Mesenchymal stem cell (in vitro differentiated cells and primary cell): ENCODE data around the gene SH3PXD2A.
A peak's percentile ranks its signal among the peaks of the same experiment; 100 is the strongest.

Experiments
- DNase-seq: peaks from one replicate; pipeline ENCODE4 v3.0.0-alpha.2; 2013
- H2AFZ ChIP-seq: one replicate; pipeline ENCODE4 v1.6.1; 2013; ENCODE audit warnings: low read depth, mild to moderate bottlenecking, control low read depth, inconsistent platforms, low read length, moderate library complexity
- H2AK5ac ChIP-seq: 2 replicates; pipeline ENCODE4 v1.6.1; 2013; ENCODE audit warnings: low read length, moderate library complexity, mild to moderate bottlenecking, inconsistent platforms; ENCODE audit not compliant: severe bottlenecking
- H2BK120ac ChIP-seq: one replicate; pipeline ENCODE4 v1.6.1; 2013; ENCODE audit warnings: low read depth, mild to moderate bottlenecking, inconsistent platforms, low read length, moderate library complexity
- H2BK12ac ChIP-seq, 2 experiments: one replicate each; pipeline ENCODE4 v1.6.1; 2013; ENCODE audit warnings: inconsistent platforms in 2 of 2, low read length in 2 of 2, mild to moderate bottlenecking in 2 of 2, moderate library complexity in 2 of 2, control low read depth in 1 of 2
- H2BK15ac ChIP-seq: one replicate; pipeline ENCODE4 v1.6.1; 2013; ENCODE audit warnings: mild to moderate bottlenecking, low read depth, inconsistent platforms; ENCODE audit not compliant: poor library complexity, severe bottlenecking
- H2BK5ac ChIP-seq: 2 replicates; pipeline ENCODE4 v1.6.1; 2013; ENCODE audit warnings: low read depth, mild to moderate bottlenecking, low read length, control low read depth, inconsistent platforms; ENCODE audit not compliant: poor library complexity, severe bottlenecking
- H3K14ac ChIP-seq, 2 experiments: one replicate each; pipeline ENCODE4 v1.6.1; 2013; ENCODE audit warnings: inconsistent platforms in 2 of 2, low read length in 2 of 2, control low read depth in 1 of 2, mild to moderate bottlenecking in 1 of 2, moderate library complexity in 1 of 2
- H3K18ac ChIP-seq, 2 experiments: one replicate each; pipeline ENCODE4 v1.6.1; 2013; ENCODE audit warnings: inconsistent platforms in 2 of 2, low read length in 2 of 2, control low read depth in 1 of 2, low read depth in 1 of 2, mild to moderate bottlenecking in 1 of 2
- H3K23ac ChIP-seq, 2 experiments: one replicate each; pipeline ENCODE4 v1.6.1; 2013; ENCODE audit warnings: inconsistent platforms in 2 of 2, low read length in 2 of 2, mild to moderate bottlenecking in 2 of 2, moderate library complexity in 2 of 2, control low read depth in 1 of 2
- H3K27ac ChIP-seq: 2 replicates; pipeline ENCODE4 v1.5.1; 2013; ENCODE audit warnings: mild to moderate bottlenecking, moderate library complexity, low read length, control low read depth, inconsistent platforms; ENCODE audit not compliant: poor library complexity, severe bottlenecking
- H3K27me3 ChIP-seq, 2 experiments: 2 replicates each; pipeline versions ENCODE4 v1.6.1 to v1.7.0; 2013; ENCODE audit warnings: low read length in 2 of 2, mild to moderate bottlenecking in 2 of 2, moderate library complexity in 2 of 2, control low read depth in 1 of 2, inconsistent platforms in 1 of 2; ENCODE audit not compliant: control insufficient read depth in 1 of 2, insufficient read depth in 1 of 2
- H3K36me3 ChIP-seq, 2 experiments: 2 replicates each; pipeline versions ENCODE4 v1.6.1 to v1.7.0; 2013; ENCODE audit warnings: low read length in 2 of 2, control low read depth in 1 of 2, inconsistent platforms in 1 of 2, low read depth in 1 of 2, mild to moderate bottlenecking in 1 of 2; ENCODE audit not compliant: insufficient read depth in 2 of 2, control insufficient read depth in 1 of 2
- H3K4ac ChIP-seq, 2 experiments: one replicate each; pipeline ENCODE4 v1.6.1; 2013; ENCODE audit warnings: inconsistent platforms in 2 of 2, low read length in 2 of 2, mild to moderate bottlenecking in 2 of 2, moderate library complexity in 2 of 2, control low read depth in 1 of 2, low read depth in 1 of 2
- H3K4me1 ChIP-seq: 2 replicates; pipeline ENCODE4 v1.6.1; 2013; ENCODE audit warnings: low read depth, low read length, control low read depth; ENCODE audit not compliant: control insufficient read depth, insufficient read depth
- H3K4me2 ChIP-seq: 2 replicates; pipeline ENCODE4 v1.6.1; 2013; ENCODE audit warnings: low read length, mild to moderate bottlenecking, inconsistent platforms; ENCODE audit not compliant: poor library complexity, severe bottlenecking
- H3K4me3 ChIP-seq, 2 experiments: 2 replicates each; pipeline versions ENCODE4 v1.5.1 to v1.7.0; 2013; ENCODE audit warnings: low read length in 2 of 2, mild to moderate bottlenecking in 2 of 2, control low read depth in 1 of 2, low read depth in 1 of 2; ENCODE audit not compliant: insufficient read depth in 1 of 2
- H3K79me1 ChIP-seq: replicated peaks from 2 replicates; pipeline ENCODE4 v1.6.1; 2013; ENCODE audit warnings: mild to moderate bottlenecking, control low read depth, low read length, inconsistent platforms; ENCODE audit not compliant: poor library complexity, severe bottlenecking
- H3K9ac ChIP-seq: 2 replicates; pipeline ENCODE4 v1.7.0; 2013; ENCODE audit warnings: mild to moderate bottlenecking, low read length, moderate library complexity
- H3K9me3 ChIP-seq: 2 replicates; pipeline ENCODE4 v1.7.0; 2013; ENCODE audit warnings: mild to moderate bottlenecking, low read length; ENCODE audit not compliant: control insufficient read depth
- H4K8ac ChIP-seq: one replicate; pipeline ENCODE4 v1.6.1; 2013; ENCODE audit warnings: inconsistent platforms, mild to moderate bottlenecking, low read length, moderate library complexity
- H4K91ac ChIP-seq: one replicate; pipeline ENCODE4 v1.6.1; 2013; ENCODE audit warnings: mild to moderate bottlenecking, low read length, inconsistent platforms
- WGBS: methylation state at CpG from one replicate; pipeline ENCODE4 v1.1.7; 2013; ENCODE audit warnings: mixed read lengths; 5-methylcytosine and 5-hydroxymethylcytosine counted together

Gene SH3PXD2A

GRCh38 chr10:103855852-103856796 is 748 bp upstream of the SH3PXD2A start:
- peaks cover 0 to 16% of the 10 kb centered on the region in 2 experiments for H3K27me3 ChIP-seq
- H2BK12ac ChIP-seq, result peak overlapping the region in 1 of 2 experiments; percentile 64
- H3K14ac ChIP-seq, result no peak overlapping the region
- peak overlapping the region; percentile 51 to 66 for H3K4me3 ChIP-seq
- peak overlapping the region in 1 of 2 experiments; percentile 13 for H3K4ac ChIP-seq
- H2BK120ac ChIP-seq, result peak overlapping the region; percentile 78
- H3K79me1 ChIP-seq, result no peaks in the 10 kb centered on the region
- no peaks in the 10 kb centered on the region for H3K9me3 ChIP-seq
- H4K91ac ChIP-seq, result no peak overlapping the region
- H3K9ac ChIP-seq, result peak overlapping the region; percentile 63
- H3K36me3 ChIP-seq, result no peaks in the 10 kb centered on the region
- H2BK5ac ChIP-seq, result no peak overlapping the region
- H2AFZ ChIP-seq, result no peak overlapping the region
- peaks cover 10% of the 10 kb centered on the region for H3K4me1 ChIP-seq
- H3K27ac ChIP-seq, result no peak overlapping the region
- 15% methylated on average over 23 of the region's 34 CpGs for WGBS
- peak overlapping the region; percentile 73 for H3K4me2 ChIP-seq
- H2BK15ac ChIP-seq, result peak overlapping the region; percentile 74
- H3K18ac ChIP-seq, result peak overlapping the region in 1 of 2 experiments; percentile 54
- DNase-seq, result no peak
- H2AK5ac ChIP-seq, result no peak overlapping the region
- H3K23ac ChIP-seq, result no peak overlapping the region
- H4K8ac ChIP-seq, result peak overlapping the region; percentile 67

GRCh38 chr10:103854686-103855391 is 537 bp downstream of the SH3PXD2A start:
- Histone ChIP-seq H3K4me2 (peak overlapping the region; percentile 73), H2BK12ac (peak overlapping the region; percentile 17 to 18), H4K8ac (peak overlapping the region; percentile 59), H2AK5ac (no peak overlapping the region), H3K27ac (no peak overlapping the region), H3K14ac (peak overlapping the region in 1 of 2 experiments; percentile 71), H2BK120ac (peak overlapping the region; percentile 78), H2AFZ (no peak overlapping the region), H3K4me1 (peaks cover 18% of the 10 kb centered on the region), H3K9me3 (no peaks in the 10 kb centered on the region), H3K27me3 (peaks cover 0 to 16% of the 10 kb centered on the region in 2 experiments), H4K91ac (peak overlapping the region; percentile 73), H3K23ac (no peak overlapping the region), H3K9ac (peak overlapping the region; percentile 87), H2BK5ac (no peak overlapping the region), H3K36me3 (no peaks in the 10 kb centered on the region), H2BK15ac (peak overlapping the region; percentile 95), H3K4me3 (peak overlapping the region; percentile 51 to 88), H3K4ac (peak overlapping the region; percentile 9 to 60), H3K18ac (peak overlapping the region; percentile 62 to 77), H3K79me1 (no peaks in the 10 kb centered on the region)
- under 1% methylated on average over 30 of the region's 53 CpGs for WGBS
- peak; percentile 66 for DNase-seq

- H4K91ac ChIP-seq, result peak overlapping the region; percentile 73
- DNase-seq, result no peak
- peak overlapping the region in 1 of 2 experiments; percentile 71 for H3K14ac ChIP-seq
- H3K27me3 ChIP-seq, result peaks cover 0 to 16% of the 10 kb centered on the region in 2 experiments
- H3K79me1 ChIP-seq, result no peaks in the 10 kb centered on the region
- H3K18ac ChIP-seq, result peak overlapping the region; percentile 62 to 77
- peaks cover 21% of the 10 kb centered on the region for H3K4me1 ChIP-seq
- no peak overlapping the region for H2BK120ac ChIP-seq
- H2AK5ac ChIP-seq, result no peak overlapping the region
- no peak overlapping the region for H3K23ac ChIP-seq
- H3K4me2 ChIP-seq, result peak overlapping the region; percentile 73
- H3K4ac ChIP-seq, result no peak overlapping the region
- H2AFZ ChIP-seq, result no peak overlapping the region
- peak overlapping the region; percentile 2 to 12 for H2BK12ac ChIP-seq
- H3K9me3 ChIP-seq, result no peaks in the 10 kb centered on the region
- no peak overlapping the region for H2BK5ac ChIP-seq
- 3% methylated on average over 8 of the region's 13 CpGs for WGBS
- no peak overlapping the region for H3K27ac ChIP-seq
- H3K36me3 ChIP-seq, result no peaks in the 10 kb centered on the region
- H2BK15ac ChIP-seq, result peak overlapping the region; percentile 4
- H4K8ac ChIP-seq, result no peak overlapping the region
- peak overlapping the region in 1 of 2 experiments; percentile 88 for H3K4me3 ChIP-seq
- H3K9ac ChIP-seq, result peak overlapping the region; percentile 87
Observed at GRCh38 chr10:103854265-103854685, 1.1 kb downstream of the SH3PXD2A start.
